SK-N-SH treated with all-trans-retinoic acid at 6 μM for 48 hours (cell line): ENCODE measurements around the gene NAT16.

Source experiments
- ARNTL ChIP-seq: fragments of 450-650 bp; formaldehyde crosslinking; IDR thresholded peaks from 2 replicates; pipeline ENCODE4 v1.5.0; 2020; ENCODE audit warnings: low read depth, mild to moderate bottlenecking, moderate library complexity, borderline replicate concordance
- BACH2 ChIP-seq: fragments of 250-450 bp; sonication (Bioruptor Pico); IDR thresholded peaks from 2 replicates; pipeline ENCODE4 v1.9.0; 2021; ENCODE audit warnings: mild to moderate bottlenecking, borderline replicate concordance
- CSDC2 ChIP-seq: fragments of 250-450 bp; sonication (Bioruptor Pico); IDR thresholded peaks from 2 replicates; pipeline ENCODE4 v1.5.0; 2020; ENCODE audit warnings: mild to moderate bottlenecking, moderate library complexity
- CSRNP3 ChIP-seq: fragments of 250-450 bp; sonication (Bioruptor Pico); IDR thresholded peaks from 2 replicates; pipeline ENCODE4 v1.5.1; 2021; ENCODE audit warnings: mild to moderate bottlenecking, moderate library complexity
- ESRRG ChIP-seq: fragments of 250-450 bp; sonication (Bioruptor Pico); IDR thresholded peaks from 2 replicates; pipeline ENCODE4 v1.6.1; 2021; ENCODE audit warnings: mild to moderate bottlenecking
- ISL1 ChIP-seq: fragments of 250-450 bp; sonication (Bioruptor Pico); IDR thresholded peaks from 2 replicates; pipeline ENCODE4 v2.1.2; 2022; ENCODE audit warnings: mild to moderate bottlenecking, moderate library complexity
- OSR1 ChIP-seq: fragments of 250-450 bp; sonication (Bioruptor Pico); IDR thresholded peaks from 2 replicates; pipeline ENCODE4 v1.8.0; 2022; ENCODE audit warnings: moderate library complexity, mild to moderate bottlenecking, inconsistent platforms
- SNAI2 ChIP-seq: fragments of 250-450 bp; sonication (Bioruptor Pico); IDR thresholded peaks from 2 replicates; pipeline ENCODE4 v1.5.0; 2020; ENCODE audit warnings: mild to moderate bottlenecking, moderate library complexity
- TCF4 ChIP-seq: fragments of 250-450 bp; sonication (Bioruptor Pico); IDR thresholded peaks from 2 replicates; pipeline ENCODE4 v1.8.0; 2021; ENCODE audit warnings: mild to moderate bottlenecking, moderate library complexity, borderline replicate concordance
- ZFP3 ChIP-seq: fragments of 250-450 bp; sonication (Bioruptor Pico); IDR thresholded peaks from 2 replicates; pipeline ENCODE4 v1.5.0; 2020; ENCODE audit warnings: mild to moderate bottlenecking, moderate library complexity
- ZFP30 ChIP-seq: fragments of 450-650 bp; formaldehyde crosslinking; IDR thresholded peaks from 2 replicates; pipeline ENCODE4 v1.5.0; 2022; ENCODE audit warnings: mild to moderate bottlenecking, moderate library complexity
- ZNF8 ChIP-seq: fragments of 450-650 bp; formaldehyde crosslinking; IDR thresholded peaks from 2 replicates; pipeline ENCODE4 v1.5.0; 2020; ENCODE audit warnings: mild to moderate bottlenecking, moderate library complexity
- TF ChIP-seq, protein P1 (sequence below): fragments of 250-450 bp; sonication (Bioruptor Pico); IDR thresholded peaks from 2 replicates; pipeline ENCODE4 v1.8.0; 2020; ENCODE audit warnings: mild to moderate bottlenecking, moderate library complexity, borderline replicate concordance
- TF ChIP-seq, protein P2 (sequence below): fragments of 250-450 bp; sonication (Bioruptor Pico); IDR thresholded peaks from 2 replicates; pipeline ENCODE4 v1.5.0; 2020; ENCODE audit warnings: mild to moderate bottlenecking, moderate library complexity

DNA sequence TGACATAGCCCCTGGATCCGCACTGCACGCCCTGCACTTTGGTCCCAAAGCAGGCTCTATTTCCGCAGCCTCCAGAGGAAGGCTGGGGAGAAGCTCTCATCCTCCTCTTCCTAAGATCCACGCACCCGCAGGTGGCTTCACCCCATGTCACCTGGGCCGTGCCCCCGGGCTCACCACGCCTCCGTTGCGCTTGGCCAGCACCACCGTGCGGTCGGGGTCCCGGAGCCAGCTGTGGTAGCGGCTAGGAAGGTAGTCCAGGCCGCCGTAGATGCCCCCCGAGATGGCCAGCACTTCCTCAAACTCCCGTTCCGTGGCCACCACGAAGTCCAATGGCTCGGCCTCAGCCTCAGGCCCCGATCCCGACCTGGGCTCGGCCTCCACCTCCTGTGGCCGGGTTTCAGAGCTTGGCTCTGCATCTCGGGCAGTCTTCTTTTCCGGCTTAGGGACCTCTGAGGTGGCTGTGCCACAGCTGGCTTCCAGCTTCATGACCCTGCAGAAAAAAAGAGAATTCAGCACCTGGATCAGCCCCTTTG is 5.7 kb downstream of the NAT16 start:
- TF ChIP-seq ZNF8 (CRISPR knock-in tag) (no peak), CSDC2 (CRISPR knock-in tag) (no peak), OSR1 (CRISPR knock-in tag) (no peak), SNAI2 (CRISPR knock-in tag) (no peak), CSRNP3 (CRISPR knock-in tag) (no peak), ZFP3 (no peak), ARNTL (CRISPR knock-in tag) (no peak), ZFP30 (CRISPR knock-in tag) (no peak), ESRRG (no peak), ISL1 (CRISPR knock-in tag) (no peak), BACH2 (CRISPR knock-in tag) (no peak), TCF4 (CRISPR knock-in tag) (no peak)
- TF ChIP-seq, protein P1, sequence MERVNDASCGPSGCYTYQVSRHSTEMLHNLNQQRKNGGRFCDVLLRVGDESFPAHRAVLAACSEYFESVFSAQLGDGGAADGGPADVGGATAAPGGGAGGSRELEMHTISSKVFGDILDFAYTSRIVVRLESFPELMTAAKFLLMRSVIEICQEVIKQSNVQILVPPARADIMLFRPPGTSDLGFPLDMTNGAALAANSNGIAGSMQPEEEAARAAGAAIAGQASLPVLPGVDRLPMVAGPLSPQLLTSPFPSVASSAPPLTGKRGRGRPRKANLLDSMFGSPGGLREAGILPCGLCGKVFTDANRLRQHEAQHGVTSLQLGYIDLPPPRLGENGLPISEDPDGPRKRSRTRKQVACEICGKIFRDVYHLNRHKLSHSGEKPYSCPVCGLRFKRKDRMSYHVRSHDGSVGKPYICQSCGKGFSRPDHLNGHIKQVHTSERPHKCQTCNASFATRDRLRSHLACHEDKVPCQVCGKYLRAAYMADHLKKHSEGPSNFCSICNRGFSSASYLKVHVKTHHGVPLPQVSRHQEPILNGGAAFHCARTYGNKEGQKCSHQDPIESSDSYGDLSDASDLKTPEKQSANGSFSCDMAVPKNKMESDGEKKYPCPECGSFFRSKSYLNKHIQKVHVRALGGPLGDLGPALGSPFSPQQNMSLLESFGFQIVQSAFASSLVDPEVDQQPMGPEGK (CRISPR knock-in tag), result no peak
- TF ChIP-seq, protein P2, sequence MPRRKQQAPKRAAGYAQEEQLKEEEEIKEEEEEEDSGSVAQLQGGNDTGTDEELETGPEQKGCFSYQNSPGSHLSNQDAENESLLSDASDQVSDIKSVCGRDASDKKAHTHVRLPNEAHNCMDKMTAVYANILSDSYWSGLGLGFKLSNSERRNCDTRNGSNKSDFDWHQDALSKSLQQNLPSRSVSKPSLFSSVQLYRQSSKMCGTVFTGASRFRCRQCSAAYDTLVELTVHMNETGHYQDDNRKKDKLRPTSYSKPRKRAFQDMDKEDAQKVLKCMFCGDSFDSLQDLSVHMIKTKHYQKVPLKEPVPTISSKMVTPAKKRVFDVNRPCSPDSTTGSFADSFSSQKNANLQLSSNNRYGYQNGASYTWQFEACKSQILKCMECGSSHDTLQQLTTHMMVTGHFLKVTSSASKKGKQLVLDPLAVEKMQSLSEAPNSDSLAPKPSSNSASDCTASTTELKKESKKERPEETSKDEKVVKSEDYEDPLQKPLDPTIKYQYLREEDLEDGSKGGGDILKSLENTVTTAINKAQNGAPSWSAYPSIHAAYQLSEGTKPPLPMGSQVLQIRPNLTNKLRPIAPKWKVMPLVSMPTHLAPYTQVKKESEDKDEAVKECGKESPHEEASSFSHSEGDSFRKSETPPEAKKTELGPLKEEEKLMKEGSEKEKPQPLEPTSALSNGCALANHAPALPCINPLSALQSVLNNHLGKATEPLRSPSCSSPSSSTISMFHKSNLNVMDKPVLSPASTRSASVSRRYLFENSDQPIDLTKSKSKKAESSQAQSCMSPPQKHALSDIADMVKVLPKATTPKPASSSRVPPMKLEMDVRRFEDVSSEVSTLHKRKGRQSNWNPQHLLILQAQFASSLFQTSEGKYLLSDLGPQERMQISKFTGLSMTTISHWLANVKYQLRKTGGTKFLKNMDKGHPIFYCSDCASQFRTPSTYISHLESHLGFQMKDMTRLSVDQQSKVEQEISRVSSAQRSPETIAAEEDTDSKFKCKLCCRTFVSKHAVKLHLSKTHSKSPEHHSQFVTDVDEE (CRISPR knock-in tag), result no peak
